ENCODE measurements around the gene FBLN1. TPM values are rescaled to one million over a fixed set of nuclear protein-coding genes. Genes with fewer than 3 reads are reported as not detected.

FBLN1 gene
- total and polyA plus RNA-seq, 2 of the 8 experiments (the other 6 are each of a cell fraction or from before 2014, with no cell fraction given) = 159 to 168 TPM

- TF ChIP-seq TBP (IDR thresholded peaks at IDR 0.05; ENCODE audit: low read depth, low read length) (peak; percentile 32; the same call in 1 of the 2 replicates), MAFK (IDR thresholded peaks at IDR 0.05; ENCODE audit: low read depth, low read length) (no peak), SIN3A (conservative IDR thresholded peaks at IDR 0.05 in 1 of 2, IDR thresholded peaks at IDR 0.05 in 1 of 2; ENCODE audit: low read depth in 1 of 2, low read length in 2 of 2) (0 out of 4 replicates have a peak, but pooled peaks of 1 of the 2 experiments have one; percentile 21)
Observed at GRCh38 chr22:45503050-45503815, 550 bp downstream of the FBLN1 start (continued).

Measured in H1 (cell line).